Amniotic epithelial cell (primary cell): Measurements from ENCODE around the gene POTEB2.
"Not testable (repeated sequence)": the region's sequence is repeated elsewhere in the genome, so short reads cannot be mapped to it uniquely, and the experiment has no call there.

Experiments
- DNase-seq: peaks from one replicate; pipeline ENCODE4 v3.0.0-alpha.2; 2010; ENCODE audit warnings: low read depth

POTEB2 gene

GRCh38 chr15:20866214-20866613, at the start of gene POTEB2:
TSS of gene POTEB2 (minus strand) at chr15:20866314. CDS start at chr15:20866281, 33 bp downstream.
- not testable (repeated sequence) for DNase-seq

DNA sequence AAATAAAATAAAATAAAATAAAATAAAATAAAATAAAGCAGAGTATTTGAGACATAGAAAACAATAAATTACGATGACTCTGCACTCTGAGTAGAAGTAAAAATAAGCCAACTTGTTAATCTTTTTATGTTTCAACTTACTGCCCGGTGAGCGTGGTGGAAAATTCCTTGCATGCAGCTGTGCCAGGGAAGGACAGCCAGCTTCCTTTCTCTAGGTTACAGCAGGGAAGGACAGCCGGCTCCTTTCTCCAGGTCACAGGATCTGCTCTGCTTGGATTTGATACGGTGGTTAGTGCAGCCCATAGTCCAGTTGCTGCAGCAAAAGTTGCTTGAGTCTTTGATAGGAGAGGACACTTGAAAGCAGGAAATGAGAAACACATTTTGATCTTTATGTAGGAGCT, 13.8 kb upstream of the POTEB2 start:
- not testable (repeated sequence) for DNase-seq

DNA sequence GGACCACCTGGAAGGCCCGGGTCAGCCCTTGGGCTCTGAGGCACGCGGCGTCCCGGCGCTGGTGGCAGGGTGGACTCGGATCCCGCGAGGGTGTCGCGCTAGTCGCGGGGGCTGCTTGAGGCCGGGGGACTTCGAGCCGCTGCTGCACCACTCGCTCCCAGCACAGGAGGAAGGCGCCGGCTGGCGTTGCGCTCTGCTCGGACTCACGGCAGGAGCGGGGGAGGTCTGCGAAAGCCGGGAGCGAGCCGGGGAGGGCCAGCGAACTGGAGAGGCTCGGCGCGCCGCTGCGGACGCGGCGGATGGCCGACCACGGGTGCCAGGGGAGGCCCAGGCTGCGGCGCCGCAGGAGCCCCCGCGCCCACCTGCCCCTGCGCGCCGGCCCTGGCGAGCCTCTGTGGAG, 12.3 kb upstream of the POTEB2 start:
- DNase-seq, result not testable (repeated sequence)

DNA sequence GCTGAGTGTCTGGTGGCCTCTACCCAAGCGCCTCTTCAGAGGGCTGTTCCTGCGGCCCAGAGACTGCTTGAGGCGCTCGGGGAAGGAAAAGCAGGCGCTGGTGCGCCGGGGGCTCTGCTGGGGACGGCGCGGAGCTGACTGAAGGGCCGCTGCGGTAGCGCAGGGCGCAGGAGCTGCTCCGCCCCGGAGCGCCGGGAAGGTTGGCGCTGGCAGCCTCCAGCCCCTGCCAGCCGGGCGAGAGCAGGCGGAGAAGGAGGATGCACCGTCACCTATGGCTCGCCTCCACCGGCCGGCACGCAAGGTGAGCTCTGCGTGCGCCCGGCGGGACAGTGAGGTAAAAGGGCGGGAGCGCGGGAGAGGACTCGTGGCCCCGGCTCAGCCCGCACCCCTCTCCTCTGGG, 11.7 kb upstream of the POTEB2 start:
- not testable (repeated sequence) for DNase-seq
